PC-3 (cell line): ENCODE data around the gene SIPA1L2.

Experiments
- CTCF ChIP-seq: fragments of 300-600 bp; sonication (generic); conservative IDR thresholded peaks from 2 replicates; pipeline ENCODE4 v1.5.1; 2017; ENCODE audit warnings: antibody characterized with exemption, low read depth, mild to moderate bottlenecking, low read length
- EZH2 ChIP-seq: fragments of 300-600 bp; sonication (generic); IDR thresholded peaks from one replicate; pipeline ENCODE4 v1.6.1; 2017; ENCODE audit warnings: antibody characterized with exemption, mild to moderate bottlenecking, low read length; ENCODE audit not compliant: unreplicated experiment
- EZH2phosphoT487 ChIP-seq: fragments of 300-600 bp; sonication (generic); IDR thresholded peaks from 2 replicates; pipeline ENCODE4 v1.6.1; 2018; ENCODE audit warnings: mild to moderate bottlenecking, antibody characterized with exemption, low read length, borderline replicate concordance

DNA sequence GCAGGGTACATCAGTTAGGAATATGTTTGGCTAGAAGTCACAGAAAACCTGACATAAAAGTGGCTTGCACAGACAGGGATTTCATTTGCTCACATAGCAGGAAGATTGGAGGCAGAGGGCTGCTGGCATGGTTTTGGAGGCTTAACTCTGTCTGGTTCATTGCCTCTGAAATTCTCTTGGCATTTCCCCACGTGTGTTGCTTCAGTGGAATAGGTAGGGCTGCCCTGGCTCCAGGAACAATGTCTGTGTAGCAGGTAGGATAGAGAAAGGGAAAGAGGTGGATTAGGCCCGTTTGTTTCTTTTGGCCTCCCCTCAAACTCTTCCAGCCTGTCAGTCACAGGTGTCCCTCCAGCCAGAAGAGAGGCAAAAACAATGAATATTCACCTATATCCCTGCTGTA lies 20.5 kb upstream of the SIPA1L2 start:
- no peak for TF ChIP-seq CTCF
- no peak for TF ChIP-seq EZH2
- TF ChIP-seq EZH2phosphoT487, result no peak
